AG09309 (cell line): ENCODE measurements around the gene DEPDC5.

ENCODE experiments used
- DNase-seq: peaks from one replicate; pipeline ENCODE4 v3.0.0-alpha.2; 2010; ENCODE audit warnings: low read depth
- H3K4me3 ChIP-seq: 2 replicates; pipeline ENCODE4 v1.5.1; 2011; ENCODE audit warnings: mild to moderate bottlenecking, low read depth, low read length, moderate library complexity; ENCODE audit not compliant: control insufficient read depth
- CTCF ChIP-seq: IDR thresholded peaks from 2 replicates; pipeline ENCODE4 v1.5.1; 2011; ENCODE audit warnings: mild to moderate bottlenecking, low read depth, low read length, inconsistent platforms; ENCODE audit not compliant: insufficient read depth, control insufficient read depth; ENCODE audit errors: missing control alignments

Gene DEPDC5

GRCh38 chr22:31950226-31950625 lies 196.4 kb downstream of the DEPDC5 start:
- TF ChIP-seq CTCF: no peak
- no peak overlapping the region for H3K4me3 ChIP-seq
- no peak for DNase-seq

- TF ChIP-seq CTCF: no peak
- no peak for DNase-seq
These were observed 197.6 kb downstream of the DEPDC5 start for GRCh38 chr22:31951194-31952093.

GRCh38 chr22:31952094-31952401 lies 198.2 kb downstream of the DEPDC5 start:
- no peak for TF ChIP-seq CTCF
- no peak for DNase-seq
- H3K4me3 ChIP-seq: no peak overlapping the region

More at GRCh38 chr22:31951194-31952093, 197.6 kb downstream of the DEPDC5 start:
- H3K4me3 ChIP-seq: no peak overlapping the region

- TF ChIP-seq CTCF: no peak
- no peak overlapping the region for H3K4me3 ChIP-seq
- peak; percentile 72 for DNase-seq
These were observed 198.7 kb downstream of the DEPDC5 start for GRCh38 chr22:31952472-31952871.

- H3K4me3 ChIP-seq: no peak overlapping the region
- DNase-seq: no peak
- no peak for TF ChIP-seq CTCF
These were observed 199.4 kb downstream of the DEPDC5 start for GRCh38 chr22:31953261-31953660.

GRCh38 chr22:31954535-31955523 lies 201.0 kb downstream of the DEPDC5 start:
- H3K4me3 ChIP-seq: no peak overlapping the region
- no peak for DNase-seq
- TF ChIP-seq CTCF: no peak
